PFSK-1 (cell line): ENCODE data around the gene P3R3URF.

ENCODE experiments used
- FOXP2 ChIP-seq: optimal IDR thresholded peaks from 2 replicates; pipeline ENCODE3; 2011; ENCODE audit warnings: borderline replicate concordance, control low read depth, inconsistent platforms; ENCODE audit not compliant: insufficient read depth; ENCODE audit errors: extremely low read length, extremely low read depth
- POLR2AphosphoS5 ChIP-seq: IDR thresholded peaks from 2 replicates; pipeline ENCODE4 v1.6.1; 2012; ENCODE audit warnings: low read depth, mild to moderate bottlenecking, control low read depth, low read length, moderate library complexity
- SIN3A ChIP-seq: IDR thresholded peaks from 2 replicates; pipeline ENCODE4 v1.6.1; 2012; ENCODE audit warnings: mild to moderate bottlenecking, low read length, moderate library complexity, borderline replicate concordance; ENCODE audit not compliant: insufficient read depth
- TAF1 ChIP-seq: IDR thresholded peaks from 2 replicates; pipeline ENCODE4 v1.6.1; 2012; ENCODE audit warnings: low read length, control low read depth, borderline replicate concordance; ENCODE audit not compliant: insufficient read depth
- TF ChIP-seq, protein P1 (sequence below), 2 experiments: IDR thresholded peaks; 2 replicates each; pipeline versions ENCODE4 v1.6.1 to v1.8.0; 2011 to 2012; ENCODE audit warnings: low read depth in 2 of 2, low read length in 2 of 2, control low read depth in 1 of 2, inconsistent platforms in 1 of 2, mild to moderate bottlenecking in 1 of 2, moderate library complexity in 1 of 2; ENCODE audit not compliant: insufficient read depth in 1 of 2

DNA sequence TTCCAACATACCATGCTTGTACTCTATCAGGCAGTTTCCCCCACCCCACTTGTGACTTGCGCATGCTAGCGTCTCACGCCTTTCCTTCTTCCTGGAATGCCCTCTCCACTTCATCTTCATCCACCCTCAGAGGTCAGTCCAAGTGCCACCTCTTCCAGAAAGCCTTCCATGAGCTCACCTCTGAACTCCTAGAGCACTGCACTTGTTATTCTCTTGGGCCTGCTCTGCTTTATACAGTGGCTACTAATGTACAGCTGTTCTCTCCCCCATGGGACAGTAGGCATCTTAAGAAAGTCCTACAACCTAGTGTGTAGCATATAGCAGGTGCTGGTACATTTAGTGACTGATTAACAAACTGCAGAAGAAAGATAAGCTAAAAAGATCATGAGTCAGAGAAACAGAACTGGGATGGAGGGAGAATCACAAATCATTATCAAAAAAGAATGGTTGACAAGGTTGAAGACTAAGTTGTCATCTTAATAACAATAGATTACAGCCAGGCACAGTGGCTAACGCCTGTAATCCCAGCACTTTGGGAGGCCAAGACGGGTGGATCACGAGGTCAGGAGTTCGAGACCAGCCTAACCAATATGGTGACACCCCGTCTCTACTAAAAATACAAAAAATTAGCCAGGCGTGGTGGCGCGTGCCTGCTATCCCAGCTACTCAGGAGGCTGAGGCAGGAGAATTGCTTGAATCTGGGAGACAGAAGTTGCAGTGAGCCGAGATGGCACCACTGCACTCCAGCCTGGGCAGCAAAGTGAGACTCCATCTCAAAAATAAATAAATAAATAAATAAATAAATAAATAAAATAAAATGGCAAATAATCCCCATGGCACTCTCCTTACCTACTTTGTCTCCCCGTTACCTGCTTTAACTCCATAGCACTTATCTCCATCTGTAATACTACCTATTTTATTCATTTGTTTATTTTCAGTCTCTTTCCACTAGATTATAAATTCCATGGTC is 17.7 kb downstream of the P3R3URF start:
- TF ChIP-seq POLR2AphosphoS5 (no peak), SIN3A (no peak), TAF1 (no peak), FOXP2 (no peak)
- TF ChIP-seq, protein P1, sequence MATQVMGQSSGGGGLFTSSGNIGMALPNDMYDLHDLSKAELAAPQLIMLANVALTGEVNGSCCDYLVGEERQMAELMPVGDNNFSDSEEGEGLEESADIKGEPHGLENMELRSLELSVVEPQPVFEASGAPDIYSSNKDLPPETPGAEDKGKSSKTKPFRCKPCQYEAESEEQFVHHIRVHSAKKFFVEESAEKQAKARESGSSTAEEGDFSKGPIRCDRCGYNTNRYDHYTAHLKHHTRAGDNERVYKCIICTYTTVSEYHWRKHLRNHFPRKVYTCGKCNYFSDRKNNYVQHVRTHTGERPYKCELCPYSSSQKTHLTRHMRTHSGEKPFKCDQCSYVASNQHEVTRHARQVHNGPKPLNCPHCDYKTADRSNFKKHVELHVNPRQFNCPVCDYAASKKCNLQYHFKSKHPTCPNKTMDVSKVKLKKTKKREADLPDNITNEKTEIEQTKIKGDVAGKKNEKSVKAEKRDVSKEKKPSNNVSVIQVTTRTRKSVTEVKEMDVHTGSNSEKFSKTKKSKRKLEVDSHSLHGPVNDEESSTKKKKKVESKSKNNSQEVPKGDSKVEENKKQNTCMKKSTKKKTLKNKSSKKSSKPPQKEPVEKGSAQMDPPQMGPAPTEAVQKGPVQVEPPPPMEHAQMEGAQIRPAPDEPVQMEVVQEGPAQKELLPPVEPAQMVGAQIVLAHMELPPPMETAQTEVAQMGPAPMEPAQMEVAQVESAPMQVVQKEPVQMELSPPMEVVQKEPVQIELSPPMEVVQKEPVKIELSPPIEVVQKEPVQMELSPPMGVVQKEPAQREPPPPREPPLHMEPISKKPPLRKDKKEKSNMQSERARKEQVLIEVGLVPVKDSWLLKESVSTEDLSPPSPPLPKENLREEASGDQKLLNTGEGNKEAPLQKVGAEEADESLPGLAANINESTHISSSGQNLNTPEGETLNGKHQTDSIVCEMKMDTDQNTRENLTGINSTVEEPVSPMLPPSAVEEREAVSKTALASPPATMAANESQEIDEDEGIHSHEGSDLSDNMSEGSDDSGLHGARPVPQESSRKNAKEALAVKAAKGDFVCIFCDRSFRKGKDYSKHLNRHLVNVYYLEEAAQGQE (IDR thresholded peaks at IDR 0.05; ENCODE audit: insufficient read depth in 1 of 2, low read depth in 2 of 2, low read length in 2 of 2) = no peak
